Activated CD4-positive, alpha-beta T cell treated with anti-CD3 and anti-CD28 coated beads, Interleukin-2, amount 50 U/mL, for 16 hours (primary cell): ENCODE data around the gene LOC128125822.
A peak's percentile ranks its signal among the peaks of the same experiment; 100 is the strongest.
"Not testable (repeated sequence)": the region's sequence is repeated elsewhere in the genome, so short reads cannot be mapped to it uniquely, and the experiment has no call there.

Experiments used
- DNase-seq: peaks from one replicate; pipeline ENCODE4 v3.0.0-alpha.2; 2020

LOC128125822 gene

GRCh38 chr6:63572044-63572746 lies at the start of gene LOC128125822, which contains the start of gene PTP4A1:
LOC128125822 (plus strand) TSS chr6:63572480.
PTP4A1 (plus strand) TSS chr6:63572480; CDS start chr6:63576881, 4,401 bp downstream.
- DNase-seq = peak; percentile 98

GRCh38 chr6:63522911-63523287 lies 49.4 kb upstream of the LOC128125822 start:
- DNase-seq = not testable (repeated sequence)

GRCh38 chr6:63523630-63524029 lies 48.6 kb upstream of the LOC128125822 start:
- DNase-seq = no peak

- DNase-seq = peak; percentile 6
These were observed 46.9 kb upstream of the LOC128125822 start for GRCh38 chr6:63525186-63525878.

- no peak for DNase-seq
These were observed 45.3 kb upstream of the LOC128125822 start for GRCh38 chr6:63526931-63527330.

GRCh38 chr6:63527658-63528514 lies 44.4 kb upstream of the LOC128125822 start:
- no peak for DNase-seq

- DNase-seq = peak; percentile 48
These were observed 42.8 kb upstream of the LOC128125822 start for GRCh38 chr6:63529498-63529897.

- no peak for DNase-seq
These were observed 42.1 kb upstream of the LOC128125822 start for GRCh38 chr6:63530182-63530581.

GRCh38 chr6:63530991-63531390 lies 41.3 kb upstream of the LOC128125822 start:
- no peak for DNase-seq

GRCh38 chr6:63533026-63533425 lies 39.3 kb upstream of the LOC128125822 start:
- DNase-seq = no peak

GRCh38 chr6:63533952-63534351 lies 38.3 kb upstream of the LOC128125822 start:
- DNase-seq = no peak

- DNase-seq = no peak
These were observed 34.9 kb upstream of the LOC128125822 start for GRCh38 chr6:63537201-63537958.

- DNase-seq = no peak
These were observed 34.4 kb upstream of the LOC128125822 start for GRCh38 chr6:63537959-63538300.

- no peak for DNase-seq
These were observed 33.7 kb upstream of the LOC128125822 start for GRCh38 chr6:63538550-63538949.

- no peak for DNase-seq
These were observed 29.3 kb upstream of the LOC128125822 start for GRCh38 chr6:63543001-63543400.

GRCh38 chr6:63543982-63544381 lies 28.3 kb upstream of the LOC128125822 start:
- DNase-seq = no peak

- DNase-seq = no peak
These were observed 26.0 kb upstream of the LOC128125822 start for GRCh38 chr6:63546236-63546635.

- DNase-seq = no peak
These were observed 25.6 kb upstream of the LOC128125822 start for GRCh38 chr6:63546697-63547096.

- DNase-seq = no peak
These were observed 23.2 kb upstream of the LOC128125822 start for GRCh38 chr6:63549076-63549475.

GRCh38 chr6:63553208-63553607 lies 19.1 kb upstream of the LOC128125822 start:
- no peak for DNase-seq

- DNase-seq = no peak
These were observed 18.4 kb upstream of the LOC128125822 start for GRCh38 chr6:63553900-63554299.

GRCh38 chr6:63554782-63555181 lies 17.5 kb upstream of the LOC128125822 start:
- DNase-seq = no peak

- DNase-seq = no peak
These were observed 15.9 kb upstream of the LOC128125822 start for GRCh38 chr6:63556369-63556768.
